HEK293 (cell line): Measurements from ENCODE around the gene KCTD18.

ENCODE experiments used
- CTCF ChIA-PET: fragments of 350-600 bp; formaldehyde crosslinking; extraction: SDS; loops from one replicate; lab custom pipeline; 2021; ENCODE audit warnings: antibody characterized with exemption; lab: Yijun Ruan, JAX
- POLR2A ChIA-PET: fragments of 300-600 bp; formaldehyde crosslinking; extraction: SDS; loops from one replicate; lab custom pipeline; 2020; ENCODE audit warnings: antibody characterized with exemption, inconsistent platforms; lab: Yijun Ruan, JAX
- H3K27ac ChIP-seq: fragments of 200-500 bp; sonication (Bioruptor generic); 2 replicates; pipeline ENCODE4 v1.5.1; 2014; ENCODE audit warnings: low read depth, low read length, control low read depth, inconsistent platforms; ENCODE audit errors: extremely low read depth
- H3K36me3 ChIP-seq, 2 experiments: fragments of 200-500 bp in 1 of 2; sonication (Bioruptor generic) in 1 of 2; 1 replicate in 1 of 2; 2 replicates in 1 of 2; pipeline ENCODE4 v1.5.1; 2014 to 2017; ENCODE audit warnings: inconsistent platforms in 2 of 2, low read length in 2 of 2; ENCODE audit not compliant: control insufficient read depth in 2 of 2, insufficient read depth in 1 of 2
- H3K4me1 ChIP-seq: fragments of 200-500 bp; sonication (Bioruptor generic); 2 replicates; pipeline ENCODE4 v1.5.1; 2014; ENCODE audit warnings: mild to moderate bottlenecking, low read length, inconsistent platforms; ENCODE audit not compliant: control insufficient read depth, insufficient read depth
- H3K4me3 ChIP-seq: 2 replicates; pipeline ENCODE4 v1.5.1; 2011; ENCODE audit warnings: low read depth, mild to moderate bottlenecking, control low read depth, low read length, moderate library complexity
- H3K9me3 ChIP-seq: fragments of 200-500 bp; sonication (Bioruptor generic); 2 replicates; pipeline ENCODE4 v1.5.1; 2014; ENCODE audit warnings: low read depth, low read length, inconsistent platforms; ENCODE audit not compliant: control insufficient read depth, insufficient read depth
- AEBP2 ChIP-seq: fragments of 450-650 bp; formaldehyde crosslinking; IDR thresholded peaks from 2 replicates; pipeline ENCODE4 v1.5.1; 2016; ENCODE audit warnings: missing biosample characterization, missing genetic modification characterization, borderline replicate concordance
- CTCF ChIP-seq: fragments of 450-650 bp; formaldehyde crosslinking; IDR thresholded peaks from 2 replicates; pipeline ENCODE4 v1.5.1; 2016; ENCODE audit warnings: missing biosample characterization, missing genetic modification characterization
- GFI1B ChIP-seq: fragments of 450-650 bp; formaldehyde crosslinking; IDR thresholded peaks from 2 replicates; pipeline ENCODE4 v1.5.1; 2016; ENCODE audit warnings: missing biosample characterization, missing genetic modification characterization
- KLF8 ChIP-seq: fragments of 450-650 bp; formaldehyde crosslinking; IDR thresholded peaks from 2 replicates; pipeline ENCODE4 v1.5.1; 2016; ENCODE audit warnings: missing biosample characterization, missing genetic modification characterization
- MYNN ChIP-seq: fragments of 450-650 bp; formaldehyde crosslinking; IDR thresholded peaks from 2 replicates; pipeline ENCODE4 v1.5.1; 2016; ENCODE audit warnings: missing biosample characterization, missing genetic modification characterization, borderline replicate concordance
- SCRT2 ChIP-seq: fragments of 450-650 bp; formaldehyde crosslinking; IDR thresholded peaks from 2 replicates; pipeline ENCODE4 v1.5.1; 2016; ENCODE audit warnings: missing biosample characterization, missing genetic modification characterization
- SP2 ChIP-seq: fragments of 450-650 bp; formaldehyde crosslinking; IDR thresholded peaks from 2 replicates; pipeline ENCODE4 v1.5.1; 2016; ENCODE audit warnings: missing biosample characterization, missing genetic modification characterization
- SP3 ChIP-seq: fragments of 450-650 bp; formaldehyde crosslinking; IDR thresholded peaks from 2 replicates; pipeline ENCODE4 v1.5.1; 2016; ENCODE audit warnings: missing biosample characterization, missing genetic modification characterization
- TRIM28 ChIP-seq: IDR thresholded peaks from 2 replicates; pipeline ENCODE4 v1.6.1; 2011; ENCODE audit warnings: low read length, control low read depth, borderline replicate concordance
- ZBTB17 ChIP-seq: fragments of 450-650 bp; formaldehyde crosslinking; IDR thresholded peaks from 2 replicates; pipeline ENCODE4 v1.5.1; 2016; ENCODE audit warnings: missing biosample characterization, missing genetic modification characterization
- ZBTB7A ChIP-seq: fragments of 450-650 bp; formaldehyde crosslinking; IDR thresholded peaks from 2 replicates; pipeline ENCODE4 v1.5.1; 2016; ENCODE audit warnings: low read depth, missing biosample characterization, missing genetic modification characterization
- ZBTB8A ChIP-seq: fragments of 450-650 bp; formaldehyde crosslinking; IDR thresholded peaks from 2 replicates; pipeline ENCODE4 v1.5.1; 2016; ENCODE audit warnings: missing biosample characterization, missing genetic modification characterization
- ZEB2 ChIP-seq: fragments of 450-650 bp; formaldehyde crosslinking; IDR thresholded peaks from 2 replicates; pipeline ENCODE4 v1.5.1; 2016; ENCODE audit warnings: missing biosample characterization, missing genetic modification characterization
- ZFHX2 ChIP-seq: fragments of 450-650 bp; formaldehyde crosslinking; conservative IDR thresholded peaks from 2 replicates; pipeline ENCODE4 v1.5.1; 2016; ENCODE audit warnings: missing biosample characterization, missing genetic modification characterization
- ZIC2 ChIP-seq: fragments of 450-650 bp; formaldehyde crosslinking; IDR thresholded peaks from 2 replicates; pipeline ENCODE4 v1.5.1; 2016; ENCODE audit warnings: missing biosample characterization, missing genetic modification characterization
- ZNF114 ChIP-seq: fragments of 450-650 bp; formaldehyde crosslinking; IDR thresholded peaks from 2 replicates; pipeline ENCODE4 v1.5.0; 2017; ENCODE audit warnings: missing biosample characterization, missing genetic modification characterization
- ZNF169 ChIP-seq: fragments of 450-650 bp; formaldehyde crosslinking; IDR thresholded peaks from 2 replicates; pipeline ENCODE4 v1.5.1; 2016; ENCODE audit warnings: missing biosample characterization, missing genetic modification characterization
- ZNF239 ChIP-seq: fragments of 450-650 bp; formaldehyde crosslinking; IDR thresholded peaks from 2 replicates; pipeline ENCODE4 v1.5.1; 2016; ENCODE audit warnings: missing biosample characterization, missing genetic modification characterization
- ZNF280C ChIP-seq: fragments of 450-650 bp; formaldehyde crosslinking; IDR thresholded peaks from 2 replicates; pipeline ENCODE4 v1.5.1; 2016; ENCODE audit warnings: missing biosample characterization, missing genetic modification characterization
- ZNF426 ChIP-seq: fragments of 450-650 bp; formaldehyde crosslinking; IDR thresholded peaks from 2 replicates; pipeline ENCODE4 v1.5.1; 2017; ENCODE audit warnings: missing biosample characterization, missing genetic modification characterization, mild to moderate bottlenecking, inconsistent platforms, moderate library complexity
- ZNF510 ChIP-seq: fragments of 450-650 bp; formaldehyde crosslinking; IDR thresholded peaks from 2 replicates; pipeline ENCODE4 v1.5.1; 2018; ENCODE audit warnings: mild to moderate bottlenecking, missing genetic modification characterization, missing biosample characterization; ENCODE audit not compliant: insufficient replicate concordance
- ZNF654 ChIP-seq: fragments of 450-650 bp; formaldehyde crosslinking; IDR thresholded peaks from 2 replicates; pipeline ENCODE4 v1.5.1; 2016; ENCODE audit warnings: low read depth, missing biosample characterization, missing genetic modification characterization
- ZNF664 ChIP-seq: fragments of 450-650 bp; formaldehyde crosslinking; IDR thresholded peaks from 2 replicates; pipeline ENCODE4 v1.5.1; 2016; ENCODE audit warnings: missing biosample characterization, missing genetic modification characterization
- ZSCAN30 ChIP-seq: fragments of 450-650 bp; IDR thresholded peaks from 2 replicates; pipeline ENCODE4 v1.5.1; 2018; ENCODE audit warnings: missing biosample characterization, mild to moderate bottlenecking, missing genetic modification characterization, moderate library complexity

Gene KCTD18

GRCh38 chr2:200486529-200486928 lies 23.3 kb downstream of the KCTD18 start:
- Histone ChIP-seq H3K4me1 (no peaks in the 10 kb centered on the region; the same call in 1 of the 2 replicates), H3K4me3 (no peak overlapping the region), H3K36me3 (peaks cover 0 to 22% of the 10 kb centered on the region in 2 experiments; a peak in 2 of 3 replicates), H3K9me3 (no peaks in the 10 kb centered on the region), H3K27ac (no peak overlapping the region)
- ChIA-PET POLR2A (interaction anchor here (1.0 kb wide), 1 partner anchor 12 kb away, joined by 3 read pairs; no protein-coding TSS in a partner anchor), CTCF (interaction anchor here (0.9 to 6.5 kb wide), 7 partner anchors 11 to 507 kb away, joined by 3 to 105 read pairs (median 16); partner anchors contain the start of gene KCTD18)
- TF ChIP-seq SCRT2 (tag by site-specific recombination) (0 out of 2 replicates have a peak, but pooled peaks have one; percentile 42), ZBTB7A (tag by site-specific recombination) (no peak), SP2 (tag by site-specific recombination) (no peak), ZBTB17 (tag by site-specific recombination) (peak; percentile 26; the same call in 1 of the 2 replicates), ZBTB8A (tag by site-specific recombination) (no peak), ZEB2 (tag by site-specific recombination) (0 out of 2 replicates have a peak, but pooled peaks have one; percentile 42), TRIM28 (no peak), ZNF426 (tag by site-specific recombination) (no peak)

GRCh38 chr2:200484934-200485333 lies 24.9 kb downstream of the KCTD18 start:
- Histone ChIP-seq H3K9me3 (no peaks in the 10 kb centered on the region), H3K4me1 (no peaks in the 10 kb centered on the region; the same call in 1 of the 2 replicates), H3K27ac (no peak overlapping the region), H3K36me3 (peaks cover 0 to 6% of the 10 kb centered on the region in 2 experiments; a peak in 2 of 3 replicates), H3K4me3 (no peak overlapping the region)
- TF ChIP-seq ZNF239 (tag by site-specific recombination) (no peak), AEBP2 (tag by site-specific recombination) (no peak), ZSCAN30 (tag by site-specific recombination) (no peak), TRIM28 (no peak), SP3 (tag by site-specific recombination) (no peak), MYNN (no peak), ZNF510 (tag by site-specific recombination) (no peak), ZNF169 (tag by site-specific recombination) (no peak), ZFHX2 (tag by site-specific recombination) (no peak), ZNF664 (tag by site-specific recombination) (no peak)
- CTCF ChIA-PET, result interaction anchor here (0.7 to 6.5 kb wide), 12 partner anchors 8 to 511 kb away, joined by 3 to 105 read pairs (median 10); partner anchors contain the start of gene KCTD18
- POLR2A ChIA-PET, result no interaction called here

- Histone ChIP-seq H3K27ac (no peak overlapping the region), H3K4me3 (no peak overlapping the region), H3K9me3 (no peaks in the 10 kb centered on the region), H3K4me1 (no peaks in the 10 kb centered on the region; the same call in 1 of the 2 replicates), H3K36me3 (peaks cover 2 to 4% of the 10 kb centered on the region in 2 experiments; a peak in 2 of 3 replicates)
- ChIA-PET POLR2A (no interaction called here), CTCF (interaction anchor here (0.6 to 6.5 kb wide), 27 partner anchors 10 to 1270 kb away, joined by 3 to 105 read pairs (median 4); partner anchors contain the start of genes AOX1, KCTD18 and SGO2)
- TF ChIP-seq ZNF280C (tag by site-specific recombination) (no peak), CTCF (tag by site-specific recombination) (peak; percentile 77), GFI1B (tag by site-specific recombination) (no peak), ZIC2 (tag by site-specific recombination) (peak; percentile 87), KLF8 (no peak), ZNF654 (tag by site-specific recombination) (peak; percentile 46), ZNF114 (tag by site-specific recombination) (no peak)
These were observed 26.1 kb downstream of the KCTD18 start for GRCh38 chr2:200483729-200484198.
